22Rv1 (cell line): ENCODE results near the gene MRPS25.

ENCODE experiments used
- H3K27ac ChIP-seq: fragments of 450-650 bp; 2 replicates; pipeline ENCODE4 v1.5.1; 2017
- ZFX ChIP-seq: fragments of 450-650 bp; IDR thresholded peaks from 2 replicates; pipeline ENCODE4 v1.6.1; 2017; ENCODE audit warnings: antibody characterized with exemption, borderline replicate concordance
- TF ChIP-seq, protein P1 (sequence below): fragments of 450-650 bp; IDR thresholded peaks from 2 replicates; pipeline ENCODE4 v1.5.1; 2017; ENCODE audit warnings: mild to moderate bottlenecking

The MRPS25 gene

DNA sequence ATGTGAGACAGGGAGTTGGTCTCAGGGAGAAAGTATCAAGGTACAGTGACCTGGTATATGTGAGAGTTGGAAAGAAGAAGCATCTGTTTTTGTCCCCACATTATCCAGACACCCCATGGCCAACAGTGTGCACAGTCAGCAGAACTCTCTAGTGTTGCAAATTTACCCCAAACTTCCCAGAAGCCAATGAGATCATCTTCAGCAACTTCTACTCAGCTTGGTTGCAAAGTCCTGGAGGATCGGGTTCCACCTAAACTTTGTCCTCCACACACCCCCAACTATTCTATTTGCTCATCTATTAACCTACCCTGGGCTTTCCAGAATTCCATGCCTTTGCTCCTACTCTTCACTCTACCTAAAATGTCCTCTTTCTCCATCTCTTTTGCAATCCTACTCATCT, 18.1 kb upstream of the MRPS25 start:
- TF ChIP-seq, protein P1, sequence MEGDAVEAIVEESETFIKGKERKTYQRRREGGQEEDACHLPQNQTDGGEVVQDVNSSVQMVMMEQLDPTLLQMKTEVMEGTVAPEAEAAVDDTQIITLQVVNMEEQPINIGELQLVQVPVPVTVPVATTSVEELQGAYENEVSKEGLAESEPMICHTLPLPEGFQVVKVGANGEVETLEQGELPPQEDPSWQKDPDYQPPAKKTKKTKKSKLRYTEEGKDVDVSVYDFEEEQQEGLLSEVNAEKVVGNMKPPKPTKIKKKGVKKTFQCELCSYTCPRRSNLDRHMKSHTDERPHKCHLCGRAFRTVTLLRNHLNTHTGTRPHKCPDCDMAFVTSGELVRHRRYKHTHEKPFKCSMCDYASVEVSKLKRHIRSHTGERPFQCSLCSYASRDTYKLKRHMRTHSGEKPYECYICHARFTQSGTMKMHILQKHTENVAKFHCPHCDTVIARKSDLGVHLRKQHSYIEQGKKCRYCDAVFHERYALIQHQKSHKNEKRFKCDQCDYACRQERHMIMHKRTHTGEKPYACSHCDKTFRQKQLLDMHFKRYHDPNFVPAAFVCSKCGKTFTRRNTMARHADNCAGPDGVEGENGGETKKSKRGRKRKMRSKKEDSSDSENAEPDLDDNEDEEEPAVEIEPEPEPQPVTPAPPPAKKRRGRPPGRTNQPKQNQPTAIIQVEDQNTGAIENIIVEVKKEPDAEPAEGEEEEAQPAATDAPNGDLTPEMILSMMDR = no peak
- no peak for TF ChIP-seq ZFX
- no peak overlapping the region for H3K27ac ChIP-seq

DNA sequence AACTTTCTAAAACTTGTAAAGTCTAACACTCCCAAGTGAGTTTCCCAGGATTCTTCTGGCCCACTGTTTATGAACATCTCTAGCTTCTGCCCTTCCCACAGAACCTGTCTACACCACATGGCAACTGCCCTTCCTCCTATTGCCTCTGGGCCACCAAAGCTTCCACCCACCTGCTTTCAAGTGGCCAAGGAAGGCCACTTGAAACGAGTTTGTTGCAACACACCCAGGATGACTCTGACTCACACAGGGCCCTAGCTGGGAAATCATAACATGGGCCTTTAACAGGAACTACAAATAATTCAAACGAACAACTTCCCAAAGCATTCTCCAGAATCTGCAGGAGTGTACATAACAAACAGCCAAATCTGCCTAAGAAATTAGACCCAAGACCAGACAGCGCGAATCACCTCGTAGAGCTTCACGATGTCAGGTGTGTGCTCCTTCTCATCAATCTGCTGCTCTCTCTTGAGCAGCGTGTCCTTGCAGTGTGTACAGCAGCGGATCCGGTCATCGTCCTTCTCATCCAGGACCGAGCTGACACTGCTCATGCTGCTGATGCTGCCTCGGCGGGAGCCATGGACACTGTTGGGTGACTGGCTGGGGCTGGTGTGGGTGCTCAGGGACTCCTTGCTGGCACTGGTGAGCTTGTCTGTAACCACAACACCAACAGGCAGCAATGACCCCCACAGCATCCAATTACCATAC, 17.0 kb upstream of the MRPS25 start:
- no peak for TF ChIP-seq ZFX
- no peak overlapping the region for H3K27ac ChIP-seq

DNA sequence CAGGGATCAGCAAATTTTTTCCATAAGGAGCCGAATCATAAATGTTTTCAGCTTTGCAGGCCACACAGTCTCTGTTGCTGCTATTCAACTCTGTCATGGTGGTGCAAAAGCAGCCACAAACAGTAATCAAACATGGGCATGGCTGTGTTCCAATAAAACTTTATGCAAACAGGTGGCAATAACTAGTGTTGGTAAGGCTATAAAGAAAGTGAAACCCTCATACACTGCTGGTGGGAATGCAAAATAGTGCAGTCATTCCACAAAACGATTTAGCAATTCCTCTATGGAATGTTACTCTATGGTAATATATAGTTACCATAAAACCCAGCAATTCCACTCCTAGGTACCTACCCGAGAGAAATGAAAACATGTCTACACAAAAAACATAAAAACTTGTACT, 14.0 kb upstream of the MRPS25 start:
- no peak for TF ChIP-seq ZFX
- TF ChIP-seq, protein P1 = no peak
- H3K27ac ChIP-seq = no peak overlapping the region

DNA sequence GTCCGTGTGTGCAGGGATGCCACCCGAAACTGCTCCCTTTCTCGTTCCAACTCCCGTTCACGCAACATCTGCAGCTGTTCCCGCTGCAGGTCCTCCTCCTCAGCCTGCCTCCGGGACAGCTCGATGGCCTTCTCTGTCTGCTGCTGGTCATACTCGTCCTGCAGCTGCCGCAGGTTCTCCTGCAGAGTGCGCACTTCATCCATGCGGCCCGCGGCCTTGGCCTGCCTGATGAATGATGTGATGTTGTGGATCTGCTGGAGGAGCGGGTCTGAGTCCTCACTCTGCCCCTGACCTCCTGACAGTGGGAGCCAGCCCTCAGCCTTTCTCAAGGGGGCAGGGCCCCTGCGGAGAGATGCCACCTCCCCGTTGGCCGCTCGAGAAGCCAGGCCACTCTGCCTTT, 9.4 kb upstream of the MRPS25 start:
- H3K27ac ChIP-seq = no peak overlapping the region
- TF ChIP-seq, protein P1 = no peak
- no peak for TF ChIP-seq ZFX

DNA sequence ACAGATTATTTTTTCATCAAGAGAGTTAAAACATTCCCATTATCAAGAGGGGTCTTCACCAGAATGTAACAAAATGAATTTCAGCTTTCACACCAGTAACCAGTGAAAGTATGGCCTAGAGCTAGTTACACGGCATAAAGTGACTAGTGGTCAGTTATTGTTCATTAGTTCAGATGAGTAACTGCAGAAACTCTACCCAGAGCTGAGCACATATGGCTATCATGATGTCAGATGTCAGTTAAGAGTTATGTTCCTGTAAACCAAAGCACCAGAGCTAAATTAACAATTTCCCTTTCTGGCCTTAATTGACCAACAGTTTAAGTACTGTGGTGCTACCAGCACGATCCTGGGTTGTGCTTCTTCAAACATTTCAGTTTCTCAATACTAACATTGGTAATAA, 6.6 kb upstream of the MRPS25 start:
- no peak overlapping the region for H3K27ac ChIP-seq
- no peak for TF ChIP-seq ZFX
- TF ChIP-seq, protein P1 = no peak

DNA sequence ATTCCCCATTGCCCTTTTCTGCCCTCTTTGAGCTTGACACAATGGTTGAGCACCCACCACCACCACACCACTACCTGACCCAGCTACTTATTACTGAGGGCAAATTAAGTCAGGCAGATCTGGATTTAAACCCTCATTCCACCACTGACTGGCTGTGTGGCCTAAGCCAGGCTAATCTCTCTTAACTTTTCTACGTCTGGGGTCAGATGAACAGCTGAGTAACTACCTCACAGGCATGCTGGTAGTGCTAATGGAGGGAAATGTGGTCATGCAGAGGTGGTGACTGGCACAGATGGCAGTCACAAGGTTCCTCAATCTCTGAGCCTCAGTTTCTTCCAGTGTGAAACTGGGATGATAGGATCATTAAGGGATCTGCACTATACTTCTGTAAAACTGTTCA, 4.3 kb upstream of the MRPS25 start:
- no peak for TF ChIP-seq ZFX
- TF ChIP-seq, protein P1 = no peak
- no peak overlapping the region for H3K27ac ChIP-seq

DNA sequence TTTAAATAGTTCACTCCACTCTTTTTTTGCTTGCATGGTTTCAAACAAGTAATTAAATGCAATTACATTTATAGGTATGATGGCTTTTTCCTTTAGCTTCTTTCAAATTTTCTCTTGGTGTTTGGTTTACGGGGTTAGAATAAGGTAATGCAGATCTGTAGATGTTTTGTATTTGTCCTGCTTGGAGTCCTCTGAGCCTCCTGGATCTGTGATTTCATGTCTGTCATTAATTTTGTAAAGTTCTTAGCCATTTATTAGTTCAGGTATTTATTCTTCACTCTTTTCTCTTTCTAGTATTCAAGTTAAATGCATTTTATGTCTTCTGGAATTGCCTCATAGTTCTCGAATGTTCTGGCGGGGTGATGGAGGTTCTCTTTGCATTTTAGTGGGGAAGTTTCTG, 1.4 kb upstream of the MRPS25 start:
- TF ChIP-seq ZFX = no peak
- TF ChIP-seq, protein P1 = no peak
- H3K27ac ChIP-seq = no peak overlapping the region

DNA sequence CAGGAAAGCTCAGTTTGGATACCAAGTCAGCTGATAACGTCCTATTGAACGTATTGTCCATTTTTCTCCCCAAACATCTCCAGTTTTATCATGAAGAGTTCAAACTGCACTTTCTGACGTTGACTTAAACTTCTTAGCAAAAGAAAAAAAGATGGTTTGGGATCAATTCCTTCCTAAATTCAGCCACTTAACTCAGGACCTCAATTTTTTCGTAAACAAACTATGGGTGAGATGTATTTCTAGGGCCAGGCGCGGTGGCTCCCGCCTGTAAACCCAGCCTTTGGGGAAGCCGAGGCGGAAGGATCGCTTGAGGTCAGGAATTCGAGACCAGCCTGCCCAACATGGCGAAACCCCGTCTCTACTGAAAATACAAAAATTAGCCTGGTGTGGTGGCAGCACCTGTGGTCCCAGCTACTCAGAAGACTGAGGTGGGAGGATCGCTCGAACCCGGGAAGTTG, 464 bp upstream of the MRPS25 start:
- peak overlapping the region; percentile 82 for H3K27ac ChIP-seq

More for the DNA sequence above, 464 bp upstream of the MRPS25 start:
- TF ChIP-seq ZFX = no peak
- TF ChIP-seq, protein P1 = no peak
